Measurements from ENCODE around the gene SCARB1. TPM values are rescaled to one million over a fixed set of nuclear protein-coding genes. Genes with fewer than 3 reads are reported as not detected.

Gene SCARB1
- total RNA-seq, 1 donor from 2014 or later, result 44.5 TPM

GRCh38 chr12:124768452-124769162, 95.1 kb downstream of the SCARB1 start:
- Histone ChIP-seq H3K27ac (ENCODE audit: low read depth, low read length) (peak overlapping the region; percentile 27), H3K36me3 (ENCODE audit: insufficient read depth, low read length) (no peaks in the 10 kb centered on the region), H3K9ac (ENCODE audit: low read length) (peak overlapping the region; percentile 2), H3K79me2 (ENCODE audit: insufficient read depth, low read length) (no peaks in the 10 kb centered on the region), H3K4me3 (ENCODE audit: insufficient read depth, low read depth, low read length) (no peak overlapping the region), H3K9me3 (ENCODE audit: insufficient read depth, low read depth, low read length) (peaks cover 9% of the 10 kb centered on the region), H3K27me3 (ENCODE audit: insufficient read depth, low read length) (no peaks in the 10 kb centered on the region), H4K20me1 (ENCODE audit: insufficient read depth, low read length) (no peaks in the 10 kb centered on the region), H3K4me1 (ENCODE audit: insufficient read depth, low read length) (peaks cover 30% of the 10 kb centered on the region), H3K4me2 (ENCODE audit: low read length) (peak overlapping the region; percentile 70), H2AFZ (ENCODE audit: low read depth, low read length) (no peak overlapping the region)
- FAIRE-seq (no peak), DNase-seq (ENCODE audit: low read depth) (peak; percentile 58)
- peaks cover 4% of the 10 kb centered on the region for H3K36me3 Mint-ChIP-seq (ENCODE audit: low read depth, unreplicated experiment)
- peak overlapping the region; percentile 41 for H3K27ac Mint-ChIP-seq (ENCODE audit: unreplicated experiment)
- no peak overlapping the region for H3K4me3 Mint-ChIP-seq (ENCODE audit: unreplicated experiment)
- H3K4me1 Mint-ChIP-seq (ENCODE audit: low read depth, unreplicated experiment), result peaks cover 50% of the 10 kb centered on the region
- H3K9me3 Mint-ChIP-seq (ENCODE audit: unreplicated experiment), result peaks cover 2% of the 10 kb centered on the region
- H3K27me3 Mint-ChIP-seq (ENCODE audit: low read depth, unreplicated experiment), result peaks cover 5% of the 10 kb centered on the region
- no peak for TF ChIP-seq CTCF (IDR thresholded peaks at IDR 0.05; ENCODE audit: insufficient read depth, low read depth, low read length)
- TF ChIP-seq EZH2 (IDR thresholded peaks at IDR 0.05; ENCODE audit: insufficient read depth, low read length), result no peak

- TF ChIP-seq EZH2 (IDR thresholded peaks at IDR 0.05; ENCODE audit: insufficient read depth, low read length), result no peak
- peak; percentile 82 for TF ChIP-seq CTCF (IDR thresholded peaks at IDR 0.05; ENCODE audit: insufficient read depth, low read depth, low read length)
- no peak overlapping the region for H3K9ac ChIP-seq (ENCODE audit: low read length)
- no peaks in the 10 kb centered on the region for H3K36me3 ChIP-seq (ENCODE audit: insufficient read depth, low read length)
- H4K20me1 ChIP-seq (ENCODE audit: insufficient read depth, low read length), result no peaks in the 10 kb centered on the region
- peaks cover 54% of the 10 kb centered on the region for H3K4me1 Mint-ChIP-seq (ENCODE audit: low read depth, unreplicated experiment)
- H3K4me3 ChIP-seq (ENCODE audit: insufficient read depth, low read depth, low read length), result no peak overlapping the region
- peaks cover 3% of the 10 kb centered on the region for H3K36me3 Mint-ChIP-seq (ENCODE audit: low read depth, unreplicated experiment)
- H3K79me2 ChIP-seq (ENCODE audit: insufficient read depth, low read length), result no peaks in the 10 kb centered on the region
- peaks cover 2% of the 10 kb centered on the region for H3K27me3 Mint-ChIP-seq (ENCODE audit: low read depth, unreplicated experiment)
- DNase-seq (ENCODE audit: low read depth) (no peak), FAIRE-seq (no peak)
- H3K4me1 ChIP-seq (ENCODE audit: insufficient read depth, low read length), result peaks cover 30% of the 10 kb centered on the region
- peaks cover 9% of the 10 kb centered on the region for H3K9me3 ChIP-seq (ENCODE audit: insufficient read depth, low read depth, low read length)
- no peak overlapping the region for H2AFZ ChIP-seq (ENCODE audit: low read depth, low read length)
- H3K27me3 ChIP-seq (ENCODE audit: insufficient read depth, low read length), result no peaks in the 10 kb centered on the region
- peaks cover 10% of the 10 kb centered on the region for H3K9me3 Mint-ChIP-seq (ENCODE audit: unreplicated experiment)
- no peak overlapping the region for H3K27ac ChIP-seq (ENCODE audit: low read depth, low read length)
- H3K27ac Mint-ChIP-seq (ENCODE audit: unreplicated experiment), result peak overlapping the region; percentile 53
- peak overlapping the region; percentile 12 for H3K4me3 Mint-ChIP-seq (ENCODE audit: unreplicated experiment)
- H3K4me2 ChIP-seq (ENCODE audit: low read length), result no peak overlapping the region
Observed at GRCh38 chr12:124767066-124767821, 96.4 kb downstream of the SCARB1 start.

Data from astrocyte (in vitro differentiated cells and primary cell).